Measurements from ENCODE around the gene INCA1. TPM values are rescaled to one million over a fixed set of nuclear protein-coding genes. Genes with fewer than 3 reads are reported as not detected.
A peak's percentile ranks its signal among the peaks of the same experiment; 100 is the strongest.

Gene INCA1
- total and polyA plus RNA-seq, 2 of the 13 experiments (the other 11 are each of a cell fraction or from before 2014, with no cell fraction given), result 0.93 to 2.6 TPM

- TF ChIP-seq RAD21 (CRISPR knock-in tag; IDR thresholded peaks at IDR 0.05) (no peak), ZNF503 (CRISPR knock-in tag; IDR thresholded peaks at IDR 0.05) (0 out of 2 replicates have a peak, but pooled peaks have one; percentile 7), EED (CRISPR knock-in tag; IDR thresholded peaks at IDR 0.05) (0 out of 2 replicates have a peak, but pooled peaks have one; percentile 35), ZNF263 (CRISPR knock-in tag; IDR thresholded peaks at IDR 0.05) (0 out of 2 replicates have a peak, but pooled peaks have one; percentile 13), ESRRA (CRISPR knock-in tag; IDR thresholded peaks at IDR 0.05; ENCODE audit: low read depth) (peak; percentile 53; the same call in 1 of the 2 replicates), ZNF574 (CRISPR knock-in tag; IDR thresholded peaks at IDR 0.05) (peak; percentile 23; the same call in 1 of the 2 replicates), KDM2A (CRISPR knock-in tag; IDR thresholded peaks at IDR 0.05; ENCODE audit: borderline replicate concordance, low read depth) (0 out of 2 replicates have a peak, but pooled peaks have one; percentile 59), ZNF773 (CRISPR knock-in tag; IDR thresholded peaks at IDR 0.05; ENCODE audit: borderline replicate concordance) (no peak), GABPA (IDR thresholded peaks at IDR 0.05; ENCODE audit: low read depth, low read length) (no peak), GABPA (CRISPR knock-in tag; IDR thresholded peaks at IDR 0.05; ENCODE audit: low read depth) (peak; percentile 8; the same call in 1 of the 2 replicates), REST (IDR thresholded peaks at IDR 0.05; ENCODE audit: borderline replicate concordance in 1 of 2, low read depth in 1 of 2, low read length in 2 of 2) (peak; percentile 23 to 82; a peak in 3 of 4 replicates), ZNF644 (CRISPR knock-in tag; IDR thresholded peaks at IDR 0.05; ENCODE audit: low read depth) (no peak), RXRB (CRISPR knock-in tag; IDR thresholded peaks at IDR 0.05; ENCODE audit: borderline replicate concordance) (peak; percentile 29; the same call in 1 of the 2 replicates), ZNF10 (CRISPR knock-in tag; IDR thresholded peaks at IDR 0.05; ENCODE audit: borderline replicate concordance, low read depth) (no peak), SAP130 (CRISPR knock-in tag; IDR thresholded peaks at IDR 0.05; ENCODE audit: low read depth) (peak; percentile 54; the same call in 1 of the 2 replicates), POLR2G (IDR thresholded peaks at IDR 0.05; ENCODE audit: low read depth, low read length) (peak; percentile 38; the same call in 1 of the 2 replicates), HOMEZ (CRISPR knock-in tag; IDR thresholded peaks at IDR 0.05; ENCODE audit: low read depth) (0 out of 2 replicates have a peak, but pooled peaks have one; percentile 11)
Observed at GRCh38 chr17:4969551-4970173, 27.7 kb downstream of the INCA1 start (continued).

Data from HepG2 (cell line).